IMR-90 (cell line): ENCODE results near the gene ACKR1. TPM values are rescaled to one million over a fixed set of nuclear protein-coding genes. Genes with fewer than 3 reads are reported as not detected.

Experiments
- ATAC-seq: fragments of 200-7000 bp; cut with Tn5 transposase; 2 replicates; pipeline ENCODE4 v1.9.1; 2020; ENCODE audit warnings: low read depth, mild to moderate bottlenecking, moderate library complexity
- BruUV-seq: library from RNA; stranded (reverse); fragments of 400-500 nt; replicated peaks from 2 replicates; lab custom pipeline; 2021; lab: Mats Ljungman, UMichigan
- CTCF ChIA-PET: fragments of 300-600 bp; formaldehyde crosslinking; extraction: SDS; loops from one replicate; lab custom pipeline; 2021; ENCODE audit warnings: antibody characterized with exemption; lab: Yijun Ruan, JAX
- POLR2A ChIA-PET: fragments of 300-600 bp; sonication (Branson Sonifier 250); formaldehyde crosslinking; loops from one replicate; lab custom pipeline; 2022; ENCODE audit warnings: antibody characterized with exemption; ENCODE audit not compliant: unreplicated experiment; lab: Charles Lee
- DNase-seq: peaks from one replicate; pipeline ENCODE4 v3.0.0; 2013
- H2AFZ ChIP-seq: replicated peaks from 2 replicates; pipeline ENCODE3; 2013; ENCODE audit warnings: low read length, mild to moderate bottlenecking; ENCODE audit not compliant: poor library complexity
- H2AK5ac ChIP-seq: 2 replicates; pipeline ENCODE4 v1.6.1; 2013; ENCODE audit warnings: low read depth, low read length, inconsistent platforms
- H2AK9ac ChIP-seq: replicated peaks from 2 replicates; pipeline ENCODE3; 2013; ENCODE audit warnings: mild to moderate bottlenecking, low read depth, low read length, moderate library complexity; ENCODE audit not compliant: poor library complexity
- H2BK120ac ChIP-seq: 2 replicates; pipeline ENCODE4 v1.6.1; 2013; ENCODE audit warnings: low read depth, low read length, inconsistent platforms
- H2BK15ac ChIP-seq: 3 replicates; pipeline ENCODE4 v1.6.1; 2013; ENCODE audit warnings: low read depth, low read length, inconsistent platforms
- H2BK20ac ChIP-seq: 2 replicates; pipeline ENCODE4 v1.6.1; 2013; ENCODE audit warnings: low read depth, mild to moderate bottlenecking, inconsistent platforms, low read length, moderate library complexity
- H2BK5ac ChIP-seq: 2 replicates; pipeline ENCODE4 v1.6.1; 2013; ENCODE audit warnings: mild to moderate bottlenecking, low read depth, low read length, inconsistent platforms; ENCODE audit not compliant: poor library complexity, severe bottlenecking
- H3K14ac ChIP-seq: replicated peaks from 2 replicates; pipeline ENCODE4 v1.6.1; 2013; ENCODE audit warnings: low read depth, low read length, inconsistent platforms
- H3K18ac ChIP-seq: 2 replicates; pipeline ENCODE4 v1.6.1; 2013; ENCODE audit warnings: low read depth, low read length, control low read depth
- H3K23ac ChIP-seq: 2 replicates; pipeline ENCODE4 v1.6.1; 2013; ENCODE audit warnings: low read depth, low read length, inconsistent platforms
- H3K27ac ChIP-seq: 2 replicates; pipeline ENCODE4 v1.5.1; 2013; ENCODE audit warnings: mild to moderate bottlenecking, control low read depth, low read length; ENCODE audit not compliant: insufficient read depth
- H3K27me3 ChIP-seq: 2 replicates; pipeline ENCODE4 v1.6.1; 2013; ENCODE audit warnings: low read length; ENCODE audit not compliant: control insufficient read depth, insufficient read depth
- H3K36me3 ChIP-seq: 2 replicates; pipeline ENCODE4 v1.6.1; 2013; ENCODE audit warnings: low read length, mixed read lengths; ENCODE audit not compliant: control insufficient read depth, insufficient read depth
- H3K4ac ChIP-seq: 2 replicates; pipeline ENCODE4 v1.6.1; 2013; ENCODE audit warnings: low read depth, low read length, inconsistent platforms
- H3K4me1 ChIP-seq: 2 replicates; pipeline ENCODE4 v1.6.1; 2013; ENCODE audit warnings: low read length, mixed read lengths; ENCODE audit not compliant: control insufficient read depth, insufficient read depth
- H3K4me2 ChIP-seq: 2 replicates; pipeline ENCODE4 v1.6.1; 2013; ENCODE audit warnings: low read depth, mild to moderate bottlenecking, control low read depth, low read length, moderate library complexity
- H3K4me3 ChIP-seq: 2 replicates; pipeline ENCODE4 v1.5.1; 2013; ENCODE audit warnings: low read depth, mild to moderate bottlenecking, control low read depth, low read length, moderate library complexity; ENCODE audit not compliant: insufficient read depth
- H3K56ac ChIP-seq: 2 replicates; pipeline ENCODE4 v1.6.1; 2013; ENCODE audit warnings: low read length, inconsistent platforms; ENCODE audit not compliant: insufficient read depth; ENCODE audit errors: extremely low read depth
- H3K79me1 ChIP-seq, 2 experiments: 2 replicates each; pipeline ENCODE4 v1.6.1; 2013; ENCODE audit warnings: low read length in 2 of 2, inconsistent platforms in 1 of 2, low read depth in 1 of 2
- H3K9ac ChIP-seq: 2 replicates; pipeline ENCODE4 v1.6.1; 2013; ENCODE audit warnings: low read depth, low read length, control low read depth
- H3K9me1 ChIP-seq: 2 replicates; pipeline ENCODE4 v1.6.1; 2013; ENCODE audit warnings: low read length, inconsistent platforms; ENCODE audit not compliant: insufficient read depth
- H3K9me3 ChIP-seq: 2 replicates; pipeline ENCODE4 v1.6.1; 2013; ENCODE audit warnings: low read length; ENCODE audit not compliant: control insufficient read depth, insufficient read depth
- H4K20me1 ChIP-seq: 2 replicates; pipeline ENCODE4 v1.6.1; 2013; ENCODE audit warnings: low read length, inconsistent platforms; ENCODE audit not compliant: insufficient read depth
- H4K5ac ChIP-seq: 2 replicates; pipeline ENCODE4 v1.6.1; 2013; ENCODE audit warnings: mild to moderate bottlenecking, low read depth, low read length, control low read depth
- H4K8ac ChIP-seq, 2 experiments: 2 replicates each; pipeline ENCODE4 v1.6.1; 2013; ENCODE audit warnings: low read depth in 2 of 2, low read length in 2 of 2, control low read depth in 1 of 2, inconsistent platforms in 1 of 2
- H4K91ac ChIP-seq: 2 replicates; pipeline ENCODE4 v1.6.1; 2013; ENCODE audit warnings: low read depth, low read length, inconsistent platforms; ENCODE audit not compliant: insufficient read depth
- BHLHE40 ChIP-seq: fragments of 150-350 bp; IDR thresholded peaks from 2 replicates; pipeline ENCODE4 v1.6.1; 2016; ENCODE audit warnings: mild to moderate bottlenecking, low read depth, low read length
- CEBPB ChIP-seq: IDR thresholded peaks from 2 replicates; pipeline ENCODE4 v1.6.1; 2012; ENCODE audit warnings: low read depth, low read length, improper control_type of control experiment
- CHD1 ChIP-seq: IDR thresholded peaks from 2 replicates; pipeline ENCODE4 v1.6.1; 2012; ENCODE audit warnings: low read depth, low read length, improper control_type of control experiment
- FOS ChIP-seq: fragments of 150-350 bp; IDR thresholded peaks from 2 replicates; pipeline ENCODE4 v1.6.1; 2016; ENCODE audit warnings: low read depth, low read length
- MAFK ChIP-seq: IDR thresholded peaks from 2 replicates; pipeline ENCODE4 v1.6.1; 2012; ENCODE audit warnings: low read depth, low read length, improper control_type of control experiment
- MAZ ChIP-seq: IDR thresholded peaks from 2 replicates; pipeline ENCODE4 v1.6.1; 2012; ENCODE audit warnings: low read depth, mild to moderate bottlenecking, low read length, improper control_type of control experiment, moderate library complexity, borderline replicate concordance
- MXI1 ChIP-seq: IDR thresholded peaks from 2 replicates; pipeline ENCODE4 v1.6.1; 2012; ENCODE audit warnings: low read depth, mild to moderate bottlenecking, low read length, moderate library complexity, borderline replicate concordance
- NFE2L2 ChIP-seq: fragments of 150-350 bp; IDR thresholded peaks from 2 replicates; pipeline ENCODE4 v1.6.1; 2016; ENCODE audit warnings: low read depth, mild to moderate bottlenecking, low read length
- POLR2A ChIP-seq: IDR thresholded peaks from 2 replicates; pipeline ENCODE4 v1.6.1; 2012; ENCODE audit warnings: mild to moderate bottlenecking, low read depth, low read length
- RAD21 ChIP-seq: IDR thresholded peaks from 2 replicates; pipeline ENCODE4 v1.6.1; 2012; ENCODE audit warnings: low read length, improper control_type of control experiment
- RCOR1 ChIP-seq: IDR thresholded peaks from 2 replicates; pipeline ENCODE4 v1.6.1; 2012; ENCODE audit warnings: mild to moderate bottlenecking, low read length, improper control_type of control experiment; ENCODE audit not compliant: insufficient replicate concordance
- RFX5 ChIP-seq: IDR thresholded peaks from 2 replicates; pipeline ENCODE4 v1.8.0; 2012; ENCODE audit warnings: low read depth, mild to moderate bottlenecking, low read length, moderate library complexity
- SMC3 ChIP-seq: fragments of 150-350 bp; IDR thresholded peaks from 2 replicates; pipeline ENCODE4 v1.6.1; 2016; ENCODE audit warnings: low read depth, mild to moderate bottlenecking, antibody characterized with exemption, low read length, moderate library complexity
- WGBS, 2 experiments: methylation state at CpG; one replicate each; pipeline versions ENCODE4 v1.1.5 to v1.1.7; 2013; ENCODE audit warnings: missing lambda C conversion rate in 2 of 2; ENCODE audit not compliant: insufficient read length in 1 of 2; ENCODE audit errors: extremely low coverage in 2 of 2; 5-methylcytosine and 5-hydroxymethylcytosine counted together
- dilution Hi-C: fragments of 300-500 bp; cut with HindIII; formaldehyde crosslinking; loops from one replicate; pipeline ENCODE4 v1.14.3; 2018; ENCODE audit warnings: low sequenced_read_pairs; ENCODE audit not compliant: unreplicated experiment
- in situ Hi-C: fragments of 300-500 bp; cut with MboI; formaldehyde crosslinking; loops from 3 replicates; pipeline ENCODE4 v1.14.3; 2019; ENCODE audit warnings: low sequenced_read_pairs, inconsistent platforms, mixed read lengths
- intact Hi-C: fragments of 100-400 bp; cut with micrococcal nuclease; formaldehyde crosslinking; loops from 2 replicates; pipeline ENCODE4 v1.10.0; 2022
- polyA plus RNA-seq, 3 experiments: library from polyadenylated mRNA; depleted of rRNA; stranded (reverse); fragments of >200 nt; gene quantifications; 2 replicates each; pipeline ENCODE4 v1.2.3, GENCODE V29; 2012; ENCODE audit warnings: low replicate concordance in 1 of 3
- total RNA-seq: library from RNA; depleted of rRNA; stranded (reverse); fragments of >200 nt; gene quantifications from 2 replicates; pipeline ENCODE4 v1.2.3, GENCODE V29; 2012
- TF ChIP-seq, protein P1 (sequence below): fragments of 150-350 bp; IDR thresholded peaks from 2 replicates; pipeline ENCODE4 v1.6.1; 2017; ENCODE audit warnings: mild to moderate bottlenecking, antibody characterized with exemption, low read length, low read depth
- TF ChIP-seq, protein P2 (sequence below): fragments of 150-350 bp; IDR thresholded peaks from 2 replicates; pipeline ENCODE4 v1.6.1; 2016; ENCODE audit warnings: low read depth, mild to moderate bottlenecking, low read length, moderate library complexity, borderline replicate concordance
- TF ChIP-seq, protein P3 (sequence below): conservative IDR thresholded peaks from 2 replicates; pipeline ENCODE4 v1.5.1; 2012; ENCODE audit warnings: mild to moderate bottlenecking, low read depth, low read length, improper control_type of control experiment

ACKR1 gene
- total and polyA plus RNA-seq, 2 of the 4 experiments (the other 2 are of a cell fraction) = not detected

DNA sequence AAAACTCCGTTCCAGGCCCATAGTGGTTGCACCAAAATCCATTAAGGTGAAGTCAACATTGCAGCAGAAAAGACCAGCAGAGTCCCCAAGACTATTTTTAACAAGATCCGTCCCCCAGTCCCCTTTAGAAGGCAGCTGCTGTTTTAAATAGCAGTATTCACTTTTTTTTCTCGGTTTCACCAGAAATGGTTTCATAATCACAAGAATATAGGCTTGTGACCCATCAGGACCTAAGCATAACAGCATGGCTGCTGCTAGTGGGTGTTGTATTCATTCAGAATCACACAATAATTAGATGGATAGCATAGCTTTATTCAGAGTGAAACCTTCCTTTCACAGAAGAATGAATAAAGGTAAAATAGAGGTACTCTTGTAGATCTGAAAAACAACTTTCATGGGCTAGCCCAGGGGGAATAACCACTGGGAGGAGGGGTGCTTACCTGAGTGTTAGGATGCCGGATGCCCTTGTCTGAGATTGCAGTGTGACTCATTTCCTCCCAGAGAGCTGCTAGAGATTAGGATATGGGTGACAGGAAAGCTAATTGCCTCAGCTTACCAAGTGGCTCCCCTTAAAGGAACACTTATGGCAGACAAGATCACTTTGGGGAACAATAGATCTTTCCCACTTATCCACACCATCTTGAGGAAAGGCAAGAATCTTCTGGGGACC, 35.0 kb downstream of the ACKR1 start:
- DNase-seq (no peak), ATAC-seq (no peak)
- intact Hi-C loops (no loop called here), dilution Hi-C loops (no loop called here), in situ Hi-C loops (no loop called here)
- H3K9ac ChIP-seq = no peak overlapping the region
- no peaks in the 10 kb centered on the region for H3K27me3 ChIP-seq
- H4K5ac ChIP-seq = no peak overlapping the region
- no peak overlapping the region for H3K56ac ChIP-seq
- H2BK15ac ChIP-seq = no peak overlapping the region
- no peaks in the 10 kb centered on the region for H3K4me1 ChIP-seq
- no peak overlapping the region for H3K14ac ChIP-seq
- H3K9me1 ChIP-seq = no peaks in the 10 kb centered on the region
- no peak overlapping the region for H3K27ac ChIP-seq
- BruUV-seq = no TSS peak
- no peak overlapping the region for H2AK9ac ChIP-seq
- no peak overlapping the region for H2BK120ac ChIP-seq
- no peak overlapping the region for H3K4me2 ChIP-seq
- no peak overlapping the region for H3K18ac ChIP-seq
- H4K20me1 ChIP-seq = no peaks in the 10 kb centered on the region
- H2BK20ac ChIP-seq = no peak overlapping the region
- no peak overlapping the region for H2AFZ ChIP-seq
- peaks cover 2% of the 10 kb centered on the region; the same call in 1 of the 2 replicates for H3K9me3 ChIP-seq
- no peak overlapping the region for H3K4me3 ChIP-seq
- POLR2A ChIA-PET = no interaction called here
- CTCF ChIA-PET = no interaction called here
- no peaks in the 10 kb centered on the region for H3K36me3 ChIP-seq
- no peak overlapping the region for H4K8ac ChIP-seq
- H3K4ac ChIP-seq = no peak overlapping the region
- no peak overlapping the region for H2BK5ac ChIP-seq
- no CpG with 5 or more reads among the region's 4 CpGs for WGBS, 2 experiments
- no peaks in the 10 kb centered on the region for H3K79me1 ChIP-seq
- H4K91ac ChIP-seq = no peak overlapping the region
- TF ChIP-seq MAFK (no peak), SMC3 (no peak), FOS (no peak), POLR2A (no peak), CHD1 (no peak), RCOR1 (no peak), MAZ (no peak), CEBPB (no peak), MXI1 (no peak), BHLHE40 (no peak), RFX5 (no peak), NFE2L2 (no peak), RAD21 (no peak)
- TF ChIP-seq, protein P1, sequence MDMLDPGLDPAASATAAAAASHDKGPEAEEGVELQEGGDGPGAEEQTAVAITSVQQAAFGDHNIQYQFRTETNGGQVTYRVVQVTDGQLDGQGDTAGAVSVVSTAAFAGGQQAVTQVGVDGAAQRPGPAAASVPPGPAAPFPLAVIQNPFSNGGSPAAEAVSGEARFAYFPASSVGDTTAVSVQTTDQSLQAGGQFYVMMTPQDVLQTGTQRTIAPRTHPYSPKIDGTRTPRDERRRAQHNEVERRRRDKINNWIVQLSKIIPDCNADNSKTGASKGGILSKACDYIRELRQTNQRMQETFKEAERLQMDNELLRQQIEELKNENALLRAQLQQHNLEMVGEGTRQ = no peak
- TF ChIP-seq, protein P2, sequence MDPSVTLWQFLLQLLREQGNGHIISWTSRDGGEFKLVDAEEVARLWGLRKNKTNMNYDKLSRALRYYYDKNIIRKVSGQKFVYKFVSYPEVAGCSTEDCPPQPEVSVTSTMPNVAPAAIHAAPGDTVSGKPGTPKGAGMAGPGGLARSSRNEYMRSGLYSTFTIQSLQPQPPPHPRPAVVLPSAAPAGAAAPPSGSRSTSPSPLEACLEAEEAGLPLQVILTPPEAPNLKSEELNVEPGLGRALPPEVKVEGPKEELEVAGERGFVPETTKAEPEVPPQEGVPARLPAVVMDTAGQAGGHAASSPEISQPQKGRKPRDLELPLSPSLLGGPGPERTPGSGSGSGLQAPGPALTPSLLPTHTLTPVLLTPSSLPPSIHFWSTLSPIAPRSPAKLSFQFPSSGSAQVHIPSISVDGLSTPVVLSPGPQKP = no peak
- TF ChIP-seq, protein P3, sequence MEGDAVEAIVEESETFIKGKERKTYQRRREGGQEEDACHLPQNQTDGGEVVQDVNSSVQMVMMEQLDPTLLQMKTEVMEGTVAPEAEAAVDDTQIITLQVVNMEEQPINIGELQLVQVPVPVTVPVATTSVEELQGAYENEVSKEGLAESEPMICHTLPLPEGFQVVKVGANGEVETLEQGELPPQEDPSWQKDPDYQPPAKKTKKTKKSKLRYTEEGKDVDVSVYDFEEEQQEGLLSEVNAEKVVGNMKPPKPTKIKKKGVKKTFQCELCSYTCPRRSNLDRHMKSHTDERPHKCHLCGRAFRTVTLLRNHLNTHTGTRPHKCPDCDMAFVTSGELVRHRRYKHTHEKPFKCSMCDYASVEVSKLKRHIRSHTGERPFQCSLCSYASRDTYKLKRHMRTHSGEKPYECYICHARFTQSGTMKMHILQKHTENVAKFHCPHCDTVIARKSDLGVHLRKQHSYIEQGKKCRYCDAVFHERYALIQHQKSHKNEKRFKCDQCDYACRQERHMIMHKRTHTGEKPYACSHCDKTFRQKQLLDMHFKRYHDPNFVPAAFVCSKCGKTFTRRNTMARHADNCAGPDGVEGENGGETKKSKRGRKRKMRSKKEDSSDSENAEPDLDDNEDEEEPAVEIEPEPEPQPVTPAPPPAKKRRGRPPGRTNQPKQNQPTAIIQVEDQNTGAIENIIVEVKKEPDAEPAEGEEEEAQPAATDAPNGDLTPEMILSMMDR = no peak
- no peak overlapping the region for H3K23ac ChIP-seq
- no peak overlapping the region for H2AK5ac ChIP-seq
